Astrocyte (in vitro differentiated cells and primary cell): ENCODE results near the gene SLC25A29.

ENCODE experiments used
- EZH2 ChIP-seq: IDR thresholded peaks from 2 replicates; pipeline ENCODE4 v1.6.1; 2012; ENCODE audit warnings: mild to moderate bottlenecking, low read length, inconsistent platforms; ENCODE audit not compliant: insufficient read depth
- TF ChIP-seq, protein P1 (sequence below): IDR thresholded peaks from 2 replicates; pipeline ENCODE4 v1.5.1; 2011; ENCODE audit warnings: low read depth, mild to moderate bottlenecking, inconsistent platforms, low read length, moderate library complexity; ENCODE audit not compliant: insufficient read depth

DNA sequence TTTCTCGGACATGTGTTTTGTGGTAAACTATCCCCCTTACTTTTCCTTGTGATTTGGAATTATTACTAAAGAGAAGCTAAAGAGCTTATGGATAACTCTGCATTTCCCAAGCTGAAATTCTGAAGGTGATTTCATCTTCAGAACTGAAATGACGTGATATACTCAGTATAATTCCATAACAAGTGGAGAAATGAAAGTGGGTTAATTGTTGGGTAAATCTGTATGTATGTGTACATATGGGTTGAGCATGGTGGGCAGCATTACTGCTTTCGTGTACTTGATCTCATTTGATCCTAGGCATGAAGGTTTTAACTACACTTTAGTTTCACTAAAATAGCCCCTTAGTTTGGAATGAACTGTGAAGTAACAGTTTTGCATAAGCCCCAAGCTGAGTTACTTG, 63.2 kb downstream of the SLC25A29 start:
- TF ChIP-seq, protein P1, sequence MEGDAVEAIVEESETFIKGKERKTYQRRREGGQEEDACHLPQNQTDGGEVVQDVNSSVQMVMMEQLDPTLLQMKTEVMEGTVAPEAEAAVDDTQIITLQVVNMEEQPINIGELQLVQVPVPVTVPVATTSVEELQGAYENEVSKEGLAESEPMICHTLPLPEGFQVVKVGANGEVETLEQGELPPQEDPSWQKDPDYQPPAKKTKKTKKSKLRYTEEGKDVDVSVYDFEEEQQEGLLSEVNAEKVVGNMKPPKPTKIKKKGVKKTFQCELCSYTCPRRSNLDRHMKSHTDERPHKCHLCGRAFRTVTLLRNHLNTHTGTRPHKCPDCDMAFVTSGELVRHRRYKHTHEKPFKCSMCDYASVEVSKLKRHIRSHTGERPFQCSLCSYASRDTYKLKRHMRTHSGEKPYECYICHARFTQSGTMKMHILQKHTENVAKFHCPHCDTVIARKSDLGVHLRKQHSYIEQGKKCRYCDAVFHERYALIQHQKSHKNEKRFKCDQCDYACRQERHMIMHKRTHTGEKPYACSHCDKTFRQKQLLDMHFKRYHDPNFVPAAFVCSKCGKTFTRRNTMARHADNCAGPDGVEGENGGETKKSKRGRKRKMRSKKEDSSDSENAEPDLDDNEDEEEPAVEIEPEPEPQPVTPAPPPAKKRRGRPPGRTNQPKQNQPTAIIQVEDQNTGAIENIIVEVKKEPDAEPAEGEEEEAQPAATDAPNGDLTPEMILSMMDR, result no peak
- no peak for TF ChIP-seq EZH2
